IPS-15b (cell line): ENCODE measurements around the gene NAA80.
A peak's percentile ranks its signal among the peaks of the same experiment; 100 is the strongest.
"Not testable (repeated sequence)": the region's sequence is repeated elsewhere in the genome, so short reads cannot be mapped to it uniquely, and the experiment has no call there.

ENCODE experiments used
- H3K27me3 ChIP-seq: one replicate; pipeline ENCODE4 v1.6.1; 2013; ENCODE audit warnings: low read length; ENCODE audit not compliant: control insufficient read depth, insufficient read depth
- H3K36me3 ChIP-seq: one replicate; pipeline ENCODE4 v1.6.1; 2013; ENCODE audit warnings: low read length; ENCODE audit not compliant: control insufficient read depth, insufficient read depth
- H3K4me1 ChIP-seq: one replicate; pipeline ENCODE4 v1.6.1; 2013; ENCODE audit warnings: mild to moderate bottlenecking, low read length; ENCODE audit not compliant: control insufficient read depth, insufficient read depth
- H3K4me3 ChIP-seq: one replicate; pipeline ENCODE4 v1.5.1; 2013; ENCODE audit warnings: low read depth, low read length
- H3K9ac ChIP-seq: one replicate; pipeline ENCODE4 v1.6.1; 2013; ENCODE audit warnings: low read depth, mild to moderate bottlenecking, low read length
- H3K9me3 ChIP-seq: one replicate; pipeline ENCODE4 v1.6.1; 2013; ENCODE audit warnings: mild to moderate bottlenecking, low read length; ENCODE audit not compliant: control insufficient read depth, insufficient read depth

Gene NAA80

GRCh38 chr3:50262778-50263177, 36.4 kb downstream of the NAA80 start:
- Histone ChIP-seq H3K4me1 (peaks cover 15% of the 10 kb centered on the region), H3K9me3 (no peaks in the 10 kb centered on the region), H3K4me3 (no peak overlapping the region), H3K27me3 (no peaks in the 10 kb centered on the region), H3K9ac (no peak overlapping the region), H3K36me3 (peaks cover 9% of the 10 kb centered on the region)

GRCh38 chr3:50262200-50262599, 37.0 kb downstream of the NAA80 start:
- H3K9ac ChIP-seq, H3K4me3 ChIP-seq, H3K27me3 ChIP-seq, H3K9me3 ChIP-seq: not testable (repeated sequence)
- H3K4me1 ChIP-seq: peaks cover 12% of the 10 kb centered on the region
- H3K36me3 ChIP-seq: peaks cover 14% of the 10 kb centered on the region

- no peaks in the 10 kb centered on the region for H3K9me3 ChIP-seq
- peaks cover 21% of the 10 kb centered on the region for H3K36me3 ChIP-seq
- H3K9ac ChIP-seq: no peak overlapping the region
- H3K4me3 ChIP-seq: no peak overlapping the region
- H3K27me3 ChIP-seq: no peaks in the 10 kb centered on the region
- peaks cover 12% of the 10 kb centered on the region for H3K4me1 ChIP-seq
These were observed 37.7 kb downstream of the NAA80 start for GRCh38 chr3:50261505-50261904.

GRCh38 chr3:50260942-50261441, 38.2 kb downstream of the NAA80 start:
- peaks cover 26% of the 10 kb centered on the region for H3K36me3 ChIP-seq
- peak overlapping the region; percentile 76 for H3K9ac ChIP-seq
- peaks cover 12% of the 10 kb centered on the region for H3K4me1 ChIP-seq
- peak overlapping the region; percentile 49 for H3K4me3 ChIP-seq
- H3K9me3 ChIP-seq: no peaks in the 10 kb centered on the region
- no peaks in the 10 kb centered on the region for H3K27me3 ChIP-seq

GRCh38 chr3:50260027-50260941, 38.9 kb downstream of the NAA80 start:
- peak overlapping the region; percentile 76 for H3K9ac ChIP-seq
- H3K4me1 ChIP-seq: peaks cover 11% of the 10 kb centered on the region
- H3K4me3 ChIP-seq: peak overlapping the region; percentile 49
- H3K36me3 ChIP-seq: peaks cover 31% of the 10 kb centered on the region
- no peaks in the 10 kb centered on the region for H3K27me3 ChIP-seq
- no peaks in the 10 kb centered on the region for H3K9me3 ChIP-seq

GRCh38 chr3:50259432-50260026, 39.7 kb downstream of the NAA80 start:
- no peaks in the 10 kb centered on the region for H3K27me3 ChIP-seq
- no peak overlapping the region for H3K9ac ChIP-seq
- H3K4me3 ChIP-seq: no peak overlapping the region
- H3K9me3 ChIP-seq: no peaks in the 10 kb centered on the region
- peaks cover 38% of the 10 kb centered on the region for H3K36me3 ChIP-seq
- H3K4me1 ChIP-seq: peaks cover 8% of the 10 kb centered on the region

GRCh38 chr3:50258979-50259378, 40.2 kb downstream of the NAA80 start:
- peaks cover 4% of the 10 kb centered on the region for H3K4me1 ChIP-seq
- H3K4me3 ChIP-seq: no peak overlapping the region
- no peak overlapping the region for H3K9ac ChIP-seq
- H3K9me3 ChIP-seq: no peaks in the 10 kb centered on the region
- H3K36me3 ChIP-seq: peaks cover 42% of the 10 kb centered on the region
- H3K27me3 ChIP-seq: no peaks in the 10 kb centered on the region

- Histone ChIP-seq H3K36me3 (peaks cover 45% of the 10 kb centered on the region), H3K27me3 (no peaks in the 10 kb centered on the region), H3K4me1 (no peaks in the 10 kb centered on the region), H3K9ac (no peak overlapping the region), H3K9me3 (no peaks in the 10 kb centered on the region), H3K4me3 (no peak overlapping the region)
These were observed 41.0 kb downstream of the NAA80 start for GRCh38 chr3:50258029-50258680.

GRCh38 chr3:50256978-50257890, 42.0 kb downstream of the NAA80 start:
- H3K27me3 ChIP-seq: no peaks in the 10 kb centered on the region
- H3K36me3 ChIP-seq: peaks cover 47% of the 10 kb centered on the region

GRCh38 chr3:50255251-50255615, 44.0 kb downstream of the NAA80 start:
- H3K4me1 ChIP-seq: no peaks in the 10 kb centered on the region
- H3K9me3 ChIP-seq: no peaks in the 10 kb centered on the region
- H3K9ac ChIP-seq: no peak overlapping the region
- H3K27me3 ChIP-seq: no peaks in the 10 kb centered on the region
- peaks cover 54% of the 10 kb centered on the region for H3K36me3 ChIP-seq
- H3K4me3 ChIP-seq: no peak overlapping the region

More at GRCh38 chr3:50256978-50257890, 42.0 kb downstream of the NAA80 start:
- no peaks in the 10 kb centered on the region for H3K9me3 ChIP-seq
- no peaks in the 10 kb centered on the region for H3K4me1 ChIP-seq
- no peak overlapping the region for H3K9ac ChIP-seq
- no peak overlapping the region for H3K4me3 ChIP-seq
